Measurements from ENCODE around the gene GCC2. TPM values are rescaled to one million over a fixed set of nuclear protein-coding genes. Genes with fewer than 3 reads are reported as not detected.
"Not testable (repeated sequence)": the region's sequence is repeated elsewhere in the genome, so short reads cannot be mapped to it uniquely, and the experiment has no call there.

GCC2 gene, protein sequence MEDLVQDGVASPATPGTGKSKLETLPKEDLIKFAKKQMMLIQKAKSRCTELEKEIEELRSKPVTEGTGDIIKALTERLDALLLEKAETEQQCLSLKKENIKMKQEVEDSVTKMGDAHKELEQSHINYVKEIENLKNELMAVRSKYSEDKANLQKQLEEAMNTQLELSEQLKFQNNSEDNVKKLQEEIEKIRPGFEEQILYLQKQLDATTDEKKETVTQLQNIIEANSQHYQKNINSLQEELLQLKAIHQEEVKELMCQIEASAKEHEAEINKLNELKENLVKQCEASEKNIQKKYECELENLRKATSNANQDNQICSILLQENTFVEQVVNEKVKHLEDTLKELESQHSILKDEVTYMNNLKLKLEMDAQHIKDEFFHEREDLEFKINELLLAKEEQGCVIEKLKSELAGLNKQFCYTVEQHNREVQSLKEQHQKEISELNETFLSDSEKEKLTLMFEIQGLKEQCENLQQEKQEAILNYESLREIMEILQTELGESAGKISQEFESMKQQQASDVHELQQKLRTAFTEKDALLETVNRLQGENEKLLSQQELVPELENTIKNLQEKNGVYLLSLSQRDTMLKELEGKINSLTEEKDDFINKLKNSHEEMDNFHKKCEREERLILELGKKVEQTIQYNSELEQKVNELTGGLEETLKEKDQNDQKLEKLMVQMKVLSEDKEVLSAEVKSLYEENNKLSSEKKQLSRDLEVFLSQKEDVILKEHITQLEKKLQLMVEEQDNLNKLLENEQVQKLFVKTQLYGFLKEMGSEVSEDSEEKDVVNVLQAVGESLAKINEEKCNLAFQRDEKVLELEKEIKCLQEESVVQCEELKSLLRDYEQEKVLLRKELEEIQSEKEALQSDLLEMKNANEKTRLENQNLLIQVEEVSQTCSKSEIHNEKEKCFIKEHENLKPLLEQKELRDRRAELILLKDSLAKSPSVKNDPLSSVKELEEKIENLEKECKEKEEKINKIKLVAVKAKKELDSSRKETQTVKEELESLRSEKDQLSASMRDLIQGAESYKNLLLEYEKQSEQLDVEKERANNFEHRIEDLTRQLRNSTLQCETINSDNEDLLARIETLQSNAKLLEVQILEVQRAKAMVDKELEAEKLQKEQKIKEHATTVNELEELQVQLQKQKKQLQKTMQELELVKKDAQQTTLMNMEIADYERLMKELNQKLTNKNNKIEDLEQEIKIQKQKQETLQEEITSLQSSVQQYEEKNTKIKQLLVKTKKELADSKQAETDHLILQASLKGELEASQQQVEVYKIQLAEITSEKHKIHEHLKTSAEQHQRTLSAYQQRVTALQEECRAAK (N-terminal part only)
- total RNA-seq, result 84.4 TPM

DNA sequence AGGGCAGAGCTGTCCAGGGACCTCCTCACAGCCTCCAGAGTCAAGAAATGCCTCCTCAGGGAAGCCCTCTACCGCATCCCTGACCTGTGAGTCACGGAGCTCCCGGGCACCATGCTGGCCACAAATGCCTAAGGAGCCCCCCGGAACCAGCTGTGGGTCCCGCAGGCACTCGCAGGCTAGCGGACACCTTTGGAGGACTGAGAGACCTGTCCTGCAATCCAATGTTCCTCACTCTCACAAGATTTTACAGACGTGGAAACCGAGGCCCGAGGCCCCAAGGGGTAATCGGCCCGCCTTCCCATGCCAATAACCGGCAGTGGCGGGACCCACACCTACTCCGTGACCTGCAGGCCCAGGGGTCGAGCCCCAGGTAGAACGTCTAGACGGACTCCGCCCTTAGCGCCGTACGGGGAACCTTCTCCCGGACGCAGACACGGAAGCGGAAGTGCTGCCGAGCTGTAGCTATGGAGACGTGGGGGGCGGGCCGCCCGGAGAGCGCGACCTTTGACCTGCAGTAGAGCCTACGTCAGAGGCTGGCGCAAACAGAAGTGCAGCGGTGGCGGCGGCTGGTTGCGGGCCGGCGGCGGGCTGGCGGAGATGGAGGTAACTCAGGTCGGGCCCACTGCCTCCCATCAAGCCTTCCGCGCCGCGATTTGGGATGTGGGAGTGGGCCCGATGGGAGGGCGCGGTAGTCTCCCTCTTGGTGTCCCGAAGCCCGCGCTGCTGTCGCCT lies at the start of gene GCC2:
Gene GCC2, plus strand, starts transcription at position 529 of the 732 bp plus-strand sequence. Its CDS starts 69 bp downstream, at position 598.
- peak; percentile 97 for DNase-seq (ENCODE audit: low spot score)

DNA sequence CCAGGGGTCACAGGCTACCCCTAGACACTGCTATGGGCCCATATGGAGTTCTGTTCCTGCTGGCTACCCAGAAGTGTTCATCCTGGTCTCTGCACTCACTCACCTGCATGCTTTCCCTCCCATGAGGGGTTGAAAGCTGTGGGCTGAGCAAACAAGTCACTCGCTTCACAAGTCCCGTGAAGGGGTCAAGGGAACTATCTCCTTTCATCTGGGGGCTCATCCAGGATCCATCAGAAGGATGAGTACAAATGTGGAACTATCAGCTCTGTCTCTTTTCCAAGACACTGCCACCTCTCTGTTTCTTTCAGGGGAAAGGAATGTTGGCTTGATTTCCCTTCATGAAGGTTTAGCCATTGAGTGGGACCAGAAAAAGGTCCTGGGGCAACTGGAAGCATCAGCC lies 49.5 kb upstream of the GCC2 start:
- no peak for DNase-seq (ENCODE audit: low spot score)

DNA sequence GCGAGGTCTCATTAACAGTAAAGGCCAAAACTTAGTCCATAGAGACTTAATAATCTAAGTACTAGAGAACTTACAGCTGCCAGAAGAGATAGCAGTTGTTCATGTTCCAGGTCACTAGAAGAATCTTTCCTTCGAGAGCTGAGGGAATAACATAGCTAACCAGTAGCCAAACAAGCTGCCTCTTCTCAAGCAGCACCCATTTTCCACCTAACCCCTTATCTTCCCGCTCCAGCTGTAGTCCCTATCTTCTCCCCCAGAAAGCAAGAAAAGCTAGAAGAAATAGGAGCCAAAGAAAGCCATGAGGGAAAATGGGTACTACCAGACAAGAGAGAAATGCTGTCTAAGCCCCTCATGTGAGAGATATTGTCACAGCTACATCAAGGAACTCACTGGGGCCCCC lies 47.2 kb upstream of the GCC2 start:
- no peak for DNase-seq (ENCODE audit: low spot score)

DNA sequence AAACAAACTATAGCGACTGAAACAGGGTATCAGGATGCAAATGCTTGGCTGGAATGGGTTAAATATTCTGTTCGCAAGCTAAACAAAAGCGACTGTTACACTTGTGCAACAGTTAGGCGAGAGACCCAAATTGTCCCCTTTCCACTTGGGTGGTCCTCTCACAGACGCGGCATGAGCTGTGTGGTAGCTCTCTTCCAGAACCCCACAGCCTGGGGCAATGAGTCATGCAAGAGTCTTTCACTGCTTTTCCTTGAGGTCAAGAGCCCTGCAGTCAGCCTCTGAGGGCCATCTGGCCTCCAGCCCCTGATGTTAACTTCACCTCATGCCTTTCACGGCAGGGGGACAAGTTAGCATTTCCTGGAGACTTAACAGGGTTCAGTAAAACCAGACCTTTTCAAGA lies 45.5 kb upstream of the GCC2 start:
- DNase-seq (ENCODE audit: low spot score), result no peak

DNA sequence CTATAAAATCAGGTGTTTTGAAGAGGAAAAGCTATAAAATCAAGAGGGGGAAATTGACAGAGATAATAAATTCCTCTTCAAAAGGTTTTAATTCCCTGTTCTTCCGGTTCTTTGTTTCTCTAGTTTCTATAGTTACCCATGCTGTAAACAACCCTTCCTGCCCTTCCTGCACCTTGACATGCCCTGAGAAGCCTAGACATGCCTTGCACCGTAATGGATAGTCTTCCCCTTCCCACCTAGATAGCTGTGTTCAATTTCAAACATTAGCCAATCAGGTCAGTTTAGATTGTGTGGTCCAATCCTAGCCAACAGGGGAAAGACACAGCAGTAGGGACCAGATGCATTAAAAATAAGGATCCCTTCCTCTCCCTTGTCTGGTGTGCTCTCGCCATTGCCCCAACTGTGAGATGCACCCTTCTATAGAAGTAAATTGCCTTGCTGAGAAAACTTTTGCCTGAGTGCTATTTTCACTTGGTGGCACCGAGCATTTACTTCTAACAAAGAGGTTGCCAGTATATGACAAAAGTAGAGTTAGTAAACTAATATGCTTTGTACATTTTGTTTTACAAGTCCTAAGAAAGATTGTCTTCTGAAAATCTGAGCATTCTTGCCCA lies 44.1 kb upstream of the GCC2 start:
- DNase-seq (ENCODE audit: low spot score), result no peak

DNA sequence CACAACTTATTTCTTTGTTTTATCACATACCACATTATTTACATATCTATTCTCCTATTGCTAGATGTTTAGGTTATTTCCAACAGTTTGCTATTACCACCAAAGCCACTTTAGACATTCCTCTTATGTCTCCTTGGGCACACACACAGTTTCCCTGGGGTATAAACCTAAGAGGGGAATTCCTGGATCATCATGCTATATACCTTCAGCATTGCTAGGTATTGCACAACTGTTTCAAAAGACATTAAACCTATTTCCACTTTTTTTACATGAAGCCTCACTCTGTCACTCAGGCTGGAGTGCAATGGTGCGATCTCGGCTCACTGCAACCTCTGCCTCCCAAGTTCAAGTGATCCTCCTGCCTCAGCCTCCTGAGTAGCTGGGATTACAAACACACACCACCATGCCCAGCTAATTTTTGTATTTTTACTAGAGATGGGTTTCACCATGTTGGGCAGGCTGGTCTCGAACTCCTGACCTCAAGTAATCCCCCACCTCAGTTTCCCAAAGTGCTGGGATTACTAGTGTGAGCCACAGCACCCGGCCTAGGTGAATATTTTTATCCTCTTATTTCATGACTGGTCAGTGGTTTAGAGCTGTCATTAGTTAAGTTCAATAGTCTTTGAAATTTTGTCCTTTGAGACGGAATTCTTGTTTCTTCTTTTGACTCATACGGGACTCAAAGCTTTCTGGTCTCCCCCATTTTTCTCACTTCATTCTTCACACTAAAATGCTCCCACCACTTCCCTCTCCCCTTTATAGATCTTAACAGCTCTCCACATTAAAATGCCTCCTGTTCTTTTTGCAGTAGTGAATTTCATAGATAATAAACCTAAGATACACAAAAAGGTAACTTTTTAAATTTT lies 40.9 kb upstream of the GCC2 start:
- DNase-seq (ENCODE audit: low spot score), result no peak

DNA sequence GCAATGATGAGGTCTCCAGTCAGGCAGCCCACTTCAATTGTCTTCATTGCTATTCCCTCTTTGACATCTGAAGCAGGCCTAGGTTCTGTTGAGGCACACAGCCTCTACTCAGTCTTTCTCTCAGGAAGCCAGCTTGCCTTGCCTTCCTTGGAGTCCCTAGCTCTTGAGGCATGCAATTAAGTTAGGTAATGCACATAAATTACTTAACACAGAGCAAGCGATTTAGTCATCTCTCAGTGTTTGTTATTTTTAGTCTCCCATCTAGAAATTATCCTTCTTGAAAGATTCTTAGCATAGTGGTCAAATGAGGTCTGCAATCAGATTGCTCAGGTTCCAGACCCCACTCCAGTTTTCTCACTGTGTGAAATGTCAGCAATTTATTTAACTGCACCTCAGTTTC lies 39.2 kb upstream of the GCC2 start:
- no peak for DNase-seq (ENCODE audit: low spot score)

DNA sequence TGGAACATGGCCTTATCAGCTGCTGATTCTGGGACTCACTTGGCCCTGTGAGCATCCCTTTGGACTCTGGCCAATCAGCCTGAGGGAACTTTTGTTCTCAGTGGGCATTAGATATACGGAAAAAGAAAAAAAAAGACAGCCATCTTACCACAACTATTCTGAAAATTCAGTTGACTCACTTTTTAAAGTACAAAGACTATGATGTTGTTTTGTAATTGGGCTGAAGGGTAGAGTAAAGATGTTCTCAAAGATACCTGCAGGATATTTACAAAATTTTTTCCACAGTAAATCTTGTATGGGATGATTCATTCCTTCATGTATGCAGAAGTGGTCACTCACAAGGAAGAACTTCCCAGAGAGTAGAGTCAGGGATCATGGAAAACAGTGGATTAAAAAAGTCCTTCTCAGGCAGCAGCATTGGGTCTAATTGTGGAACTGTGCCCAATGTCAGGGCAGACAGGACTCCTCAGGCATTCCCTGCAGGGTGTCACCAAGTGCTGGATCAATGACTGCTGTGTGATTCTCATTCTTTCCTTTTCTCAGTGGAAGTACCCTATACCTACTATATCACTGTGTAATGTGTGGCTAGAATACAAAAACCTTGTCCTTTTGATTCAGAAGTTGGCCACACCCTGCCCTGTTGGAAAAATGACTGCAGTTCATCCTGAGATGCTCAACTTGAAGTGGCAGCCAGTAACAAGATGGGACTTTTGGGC lies 35.9 kb upstream of the GCC2 start:
- no peak for DNase-seq (ENCODE audit: low spot score)

DNA sequence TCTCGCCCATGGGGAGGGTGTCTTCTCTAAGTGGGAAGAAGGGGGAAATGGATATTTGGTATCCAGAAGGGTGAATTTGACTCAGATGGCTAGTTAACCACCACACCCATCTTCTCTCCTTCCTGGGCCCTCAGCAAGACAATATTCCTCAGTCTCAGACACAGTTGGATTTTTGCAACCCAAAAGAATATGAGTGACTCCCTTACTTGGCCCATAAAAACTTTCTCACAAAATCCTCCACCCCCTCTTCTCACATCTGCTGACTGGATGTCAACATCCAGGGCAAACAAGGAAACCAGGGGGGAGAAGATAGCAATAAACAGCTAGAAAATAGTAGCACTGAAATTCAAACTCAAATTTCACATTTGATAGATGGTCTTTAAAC lies 35.3 kb upstream of the GCC2 start:
- no peak for DNase-seq (ENCODE audit: low spot score)

DNA sequence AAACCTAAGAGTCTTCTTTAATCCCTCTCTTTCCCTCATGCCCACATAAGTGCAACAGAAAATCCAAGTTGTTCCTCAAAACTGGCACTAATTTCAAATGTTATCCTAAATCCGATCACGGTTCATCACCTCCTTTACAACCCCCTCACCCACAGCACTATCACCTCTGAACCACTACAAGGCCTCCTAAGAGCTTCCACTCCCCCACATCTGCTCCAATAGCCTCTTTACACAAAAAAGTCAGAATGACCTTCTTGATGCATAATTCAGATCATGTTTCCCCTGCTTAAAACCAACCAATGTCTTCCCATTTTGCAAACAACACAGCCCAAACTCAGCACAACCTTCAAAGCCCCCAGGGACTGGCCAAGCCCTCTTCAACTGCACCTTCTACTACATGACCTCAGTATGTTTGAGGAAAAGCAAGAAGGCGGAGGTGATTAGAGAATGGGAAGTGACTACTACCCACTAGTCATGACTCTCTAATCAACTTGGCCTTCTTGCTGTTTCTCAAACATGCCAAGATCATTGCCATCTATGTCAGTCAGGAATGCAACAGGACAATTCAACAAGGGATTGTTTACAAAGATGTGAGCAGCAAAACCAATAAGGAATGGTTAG lies 34.6 kb upstream of the GCC2 start:
- DNase-seq (ENCODE audit: low spot score), result no peak

DNA sequence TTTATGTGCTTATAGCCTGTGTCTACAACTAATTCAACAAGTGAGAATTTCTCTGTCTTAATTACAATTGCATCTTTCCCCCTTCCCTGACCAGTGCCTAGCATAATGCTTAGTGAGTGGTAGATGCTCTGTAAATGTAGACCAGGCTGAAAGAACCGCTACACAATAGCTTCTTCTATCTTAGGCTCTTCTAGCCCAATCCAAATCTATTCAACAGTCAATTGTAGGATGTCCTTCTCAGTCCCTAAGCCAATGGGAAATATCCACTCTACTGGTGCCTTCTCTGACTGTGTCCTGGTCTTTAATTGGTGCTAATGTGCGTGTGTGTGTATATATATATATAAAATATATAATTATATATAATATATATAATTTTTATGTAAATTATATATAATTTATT lies 34.1 kb upstream of the GCC2 start:
- no peak for DNase-seq (ENCODE audit: low spot score)

DNA sequence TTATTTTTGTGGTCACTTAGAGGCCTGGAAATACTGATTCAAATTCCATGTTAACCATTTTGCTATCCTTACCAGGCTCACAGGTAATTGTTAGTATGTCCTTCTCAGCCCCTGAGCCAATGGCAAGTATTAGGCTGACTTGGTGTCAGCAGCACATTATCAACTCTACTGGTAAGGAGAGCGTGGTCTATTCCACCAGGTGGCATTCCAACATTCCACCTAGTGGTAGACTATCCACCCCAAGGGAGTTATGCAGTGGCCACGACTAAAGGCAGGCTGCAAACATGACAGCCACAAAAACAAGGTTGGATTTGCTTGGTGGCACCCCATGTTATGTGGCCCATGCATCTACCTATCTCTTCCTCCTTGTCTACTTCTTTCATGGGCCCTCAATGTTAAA lies 31.8 kb upstream of the GCC2 start:
- DNase-seq (ENCODE audit: low spot score), result no peak

DNA sequence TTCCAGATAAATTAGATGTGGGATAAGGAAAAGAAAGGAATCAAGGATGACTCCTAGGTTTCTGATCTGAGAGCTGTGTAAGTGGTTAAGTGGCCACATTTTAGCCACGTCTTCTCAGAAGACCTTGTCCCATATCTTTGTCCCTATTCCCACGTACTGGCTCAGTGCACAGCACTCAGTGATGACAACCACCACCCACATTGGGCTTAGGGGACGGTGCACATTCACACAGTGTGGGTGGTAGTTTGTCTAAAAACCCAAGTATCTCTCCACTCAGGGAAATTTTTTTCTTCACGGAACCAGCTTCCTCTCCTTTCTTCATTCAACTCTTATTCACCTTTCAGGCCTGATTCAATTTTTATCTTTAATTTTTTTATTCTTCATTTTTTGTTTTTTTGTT lies 30.6 kb upstream of the GCC2 start:
- DNase-seq (ENCODE audit: low spot score), result no peak

DNA sequence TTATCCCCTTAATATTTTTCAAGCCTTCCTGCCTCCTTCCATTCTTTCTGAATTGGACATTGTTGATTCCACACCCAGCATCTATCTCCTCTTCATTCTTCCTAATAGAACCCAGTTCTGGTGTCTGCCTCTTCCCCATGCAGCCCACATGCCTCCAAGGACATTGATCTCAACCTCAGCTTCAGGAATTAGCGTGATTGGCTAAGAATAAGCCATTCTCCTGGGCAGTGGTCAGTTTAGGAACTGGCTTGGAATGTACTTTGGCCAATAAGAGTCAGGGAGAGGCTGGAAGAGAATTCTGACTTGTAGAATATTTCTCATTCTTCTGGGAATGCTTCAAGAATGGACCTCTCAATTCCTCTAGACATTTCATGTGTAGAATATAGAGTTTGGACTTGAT lies 25.9 kb upstream of the GCC2 start:
- no peak for DNase-seq (ENCODE audit: low spot score)

DNA sequence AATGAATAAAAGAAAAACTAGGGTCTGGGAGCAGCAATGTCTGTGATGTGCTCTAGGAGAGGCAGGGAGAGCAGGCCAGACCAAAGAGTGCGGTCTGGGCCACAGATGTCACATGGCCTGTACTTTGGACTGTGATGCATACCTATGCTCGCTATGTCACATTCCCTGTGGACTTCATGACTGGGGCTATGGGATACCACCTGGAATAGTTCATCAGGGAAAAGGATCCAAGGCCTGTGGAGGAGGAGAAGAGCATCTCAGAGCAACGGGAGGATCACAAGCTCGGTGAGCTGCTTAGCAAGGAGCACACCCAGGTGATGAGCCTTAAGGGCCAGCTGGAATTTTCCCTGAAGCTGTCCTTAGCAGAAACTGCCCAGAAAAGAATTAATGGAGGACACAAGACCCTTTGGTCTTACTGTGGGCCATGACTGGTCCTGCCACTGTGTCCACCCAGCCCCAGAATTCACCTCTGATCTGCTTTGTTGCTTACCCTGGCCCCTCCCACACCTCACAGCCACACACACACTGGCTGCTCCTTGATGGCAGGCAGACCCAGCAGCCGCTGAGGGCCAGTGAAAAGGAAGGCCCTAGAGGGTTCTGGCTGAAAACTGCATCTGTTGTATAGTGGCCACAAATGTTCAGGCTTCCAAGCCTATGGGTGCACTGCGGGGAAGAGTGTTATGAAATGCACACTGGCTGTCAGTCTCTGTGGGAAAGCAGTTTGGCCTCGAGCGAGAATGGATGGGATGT lies 25.3 kb upstream of the GCC2 start:
- no peak for DNase-seq (ENCODE audit: low spot score)

DNA sequence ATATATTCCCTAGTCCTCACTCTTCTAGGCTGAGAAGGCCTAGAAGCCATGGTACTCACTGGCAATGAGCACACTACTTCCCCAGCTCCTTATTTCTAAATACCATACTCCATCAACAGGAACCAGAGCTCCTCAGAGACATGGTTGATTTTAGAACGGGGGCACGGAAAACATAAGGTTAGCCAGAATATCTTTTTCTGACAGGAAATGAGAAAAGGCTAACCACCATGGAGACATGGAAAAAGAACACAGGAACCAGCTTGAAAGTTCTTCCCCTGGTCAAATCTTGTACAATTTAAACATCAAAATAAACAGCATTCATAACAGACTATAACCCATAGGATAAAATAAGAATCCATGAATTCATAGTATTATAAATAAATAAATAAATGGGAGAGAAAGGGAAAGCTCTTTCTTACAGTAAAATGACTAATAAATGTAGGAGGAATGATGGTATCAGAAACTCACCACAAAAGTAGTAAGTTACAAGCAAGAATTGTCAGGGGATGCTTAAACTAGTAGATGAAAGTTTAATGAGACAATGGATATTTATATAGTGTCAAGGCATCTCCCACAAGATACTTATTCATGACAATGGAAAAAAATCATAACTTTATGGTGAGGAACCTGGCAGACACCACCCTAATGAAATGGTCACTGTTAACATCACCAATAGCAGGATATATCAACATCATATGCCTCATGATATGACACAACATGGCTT lies 20.6 kb upstream of the GCC2 start:
- no peak for DNase-seq (ENCODE audit: low spot score)

DNA sequence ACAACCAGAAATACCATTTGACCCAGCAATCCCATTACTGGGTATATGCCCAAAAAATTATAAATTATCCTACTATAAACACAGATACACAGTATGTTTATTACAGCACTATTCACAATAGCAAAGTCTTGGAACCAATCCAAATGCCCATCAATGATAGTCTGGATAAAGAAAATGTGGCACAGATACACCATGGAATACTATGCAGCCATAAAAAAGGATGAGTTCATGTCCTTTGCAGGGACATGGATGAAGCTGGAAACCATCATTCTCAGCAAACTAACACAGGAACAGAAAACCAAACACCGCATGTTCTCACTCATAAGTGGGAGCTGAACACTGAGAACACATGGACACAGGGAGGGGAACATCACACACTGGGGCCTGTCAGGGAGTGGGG lies 13.4 kb upstream of the GCC2 start:
- not testable (repeated sequence) for DNase-seq (ENCODE audit: low spot score)

All from ureter (tissue), 1 donor.